Lung (tissue), 16 donors: Measurements from ENCODE around the gene MRPL2. TPM values are rescaled to one million over a fixed set of nuclear protein-coding genes. Genes with fewer than 3 reads are reported as not detected.

Experiments
- ATAC-seq: fragments of 200-7000 bp; cut with Tn5 transposase; one replicate; pipeline ENCODE4 v1.9.1; 2020; ENCODE audit warnings: moderate number of reproducible peaks; ENCODE audit not compliant: insufficient read depth, low FRiP score
- DNase-seq, 3 donors: peaks; one replicate each; pipeline ENCODE4 v3.0.0-alpha.2; 2013 to 2017
- H3K27ac ChIP-seq, 2 donors: one replicate each; pipeline ENCODE4 v1.5.1; 2013; ENCODE audit warnings: mild to moderate bottlenecking in 2 of 2, moderate library complexity in 2 of 2, control low read depth in 1 of 2, inconsistent platforms in 1 of 2, low read depth in 1 of 2, low read length in 1 of 2
- H3K27me3 ChIP-seq, 3 donors: one replicate each; pipeline ENCODE4 v1.5.1; 2013; ENCODE audit warnings: low read length in 2 of 3; ENCODE audit not compliant: control insufficient read depth in 3 of 3, insufficient read depth in 3 of 3
- H3K36me3 ChIP-seq, 4 donors: one replicate each; pipeline ENCODE4 v1.5.1; 2013; ENCODE audit warnings: low read length in 4 of 4, mild to moderate bottlenecking in 1 of 4, moderate library complexity in 1 of 4; ENCODE audit not compliant: control insufficient read depth in 4 of 4, insufficient read depth in 4 of 4
- H3K4me1 ChIP-seq, 5 donors: one replicate each; pipeline ENCODE4 v1.5.1; 2013; ENCODE audit warnings: low read length in 5 of 5, mild to moderate bottlenecking in 2 of 5, moderate library complexity in 1 of 5; ENCODE audit not compliant: control insufficient read depth in 5 of 5, insufficient read depth in 5 of 5
- H3K4me3 ChIP-seq: one replicate; pipeline ENCODE4 v1.5.1; 2013; ENCODE audit warnings: mild to moderate bottlenecking, control low read depth, moderate library complexity
- H3K9ac ChIP-seq, 2 donors: one replicate each; pipeline ENCODE4 v1.5.1; 2013; ENCODE audit warnings: low read length in 2 of 2, control low read depth in 1 of 2; ENCODE audit not compliant: insufficient read depth in 1 of 2
- H3K9me3 ChIP-seq, 4 donors: one replicate each; pipeline ENCODE4 v1.5.1; 2013; ENCODE audit warnings: low read length in 3 of 4, mild to moderate bottlenecking in 1 of 4, moderate library complexity in 1 of 4; ENCODE audit not compliant: control insufficient read depth in 4 of 4, insufficient read depth in 3 of 4
- WGBS, 2 donors: extraction: QIAGEN DNeasy Blood & Tissue Kit; methylation state at CpG; one replicate each; pipeline ENCODE4 v1.1.7; 2013; 5-methylcytosine and 5-hydroxymethylcytosine counted together
- long read RNA-seq, 5 donors: transcript quantifications; one replicate each; lab custom pipeline, GENCODE V29; 2026
- polyA plus RNA-seq, 2 donors: library from polyadenylated mRNA; stranded (reverse); fragments of 200-250 nt; gene quantifications; one replicate each; pipeline ENCODE4 v1.2.1, GENCODE V29; 2013
- total RNA-seq, 2 donors: library from RNA; depleted of rRNA in 1 of 2; stranded (reverse); fragments of >200 nt in 1 of 2; gene quantifications; one replicate each; pipeline ENCODE4 v1.2.1, GENCODE V29; 2014 to 2021
- TF ChIP-seq, protein P1 (sequence below): IDR thresholded peaks from 2 replicates; pipeline ENCODE4 v1.5.1; 2012; ENCODE audit warnings: mild to moderate bottlenecking; ENCODE audit errors: control extremely low read depth, extremely low read depth
- donor health status: control.
- donor health status: control.
- donor health status: Bipolar disorder and iron deficiency.
- donor health status: healthy.
- donor health status: DM: yes; HTN: yes; CAD: no.

Gene MRPL2
- total RNA-seq (10 to 100 TPM; 11.5 to 44.5 TPM), polyA plus RNA-seq (10 to 100 TPM; 47.8 to 84.0 TPM)
- long read RNA-seq, donor 1, transcript MRPL2-202 (7 exons, 1,588 nt): major isoform, 10 of 30 reads
- long read RNA-seq, donor 1, transcript MRPL2-203 (2 exons, 689 nt): minor isoform, 5 of 30 reads
- long read RNA-seq, donor 1, partial matches to known transcripts: 5 of 30 reads
- long read RNA-seq, donor 1, other reads (novel, unspliced or antisense): 0 of 30 reads
- long read RNA-seq, donor 2, transcript MRPL2-203 (2 exons, 689 nt): major isoform, 5 of 14 reads
- long read RNA-seq, donor 2, partial matches to known transcripts: 0 of 14 reads
- long read RNA-seq, donor 2, other reads (novel, unspliced or antisense): 0 of 14 reads
- long read RNA-seq, donor 3, transcript MRPL2-203 (2 exons, 689 nt): major isoform, 5 of 22 reads
- long read RNA-seq, donor 3, partial matches to known transcripts: 5 of 22 reads
- long read RNA-seq, donor 3, other reads (novel, unspliced or antisense): 0 of 22 reads
- long read RNA-seq, donor 4, transcript MRPL2-206 (2 exons, 428 nt): major isoform, 5 of 13 reads
- long read RNA-seq, donor 4, transcript MRPL2-203 (2 exons, 689 nt): major isoform, 5 of 13 reads
- long read RNA-seq, donor 4, partial matches to known transcripts: 0 of 13 reads
- long read RNA-seq, donor 4, other reads (novel, unspliced or antisense): 0 of 13 reads
- long read RNA-seq, donor 5, transcript MRPL2-203 (2 exons, 689 nt): major isoform, 10 of 31 reads
- long read RNA-seq, donor 5, transcript MRPL2-202 (7 exons, 1,588 nt): minor isoform, 9 of 31 reads
- long read RNA-seq, donor 5, transcript MRPL2-208 (3 exons, 570 nt): minor isoform, 5 of 31 reads
- long read RNA-seq, donor 5, partial matches to known transcripts: 5 of 31 reads
- long read RNA-seq, donor 5, other reads (novel, unspliced or antisense): 0 of 31 reads

DNA sequence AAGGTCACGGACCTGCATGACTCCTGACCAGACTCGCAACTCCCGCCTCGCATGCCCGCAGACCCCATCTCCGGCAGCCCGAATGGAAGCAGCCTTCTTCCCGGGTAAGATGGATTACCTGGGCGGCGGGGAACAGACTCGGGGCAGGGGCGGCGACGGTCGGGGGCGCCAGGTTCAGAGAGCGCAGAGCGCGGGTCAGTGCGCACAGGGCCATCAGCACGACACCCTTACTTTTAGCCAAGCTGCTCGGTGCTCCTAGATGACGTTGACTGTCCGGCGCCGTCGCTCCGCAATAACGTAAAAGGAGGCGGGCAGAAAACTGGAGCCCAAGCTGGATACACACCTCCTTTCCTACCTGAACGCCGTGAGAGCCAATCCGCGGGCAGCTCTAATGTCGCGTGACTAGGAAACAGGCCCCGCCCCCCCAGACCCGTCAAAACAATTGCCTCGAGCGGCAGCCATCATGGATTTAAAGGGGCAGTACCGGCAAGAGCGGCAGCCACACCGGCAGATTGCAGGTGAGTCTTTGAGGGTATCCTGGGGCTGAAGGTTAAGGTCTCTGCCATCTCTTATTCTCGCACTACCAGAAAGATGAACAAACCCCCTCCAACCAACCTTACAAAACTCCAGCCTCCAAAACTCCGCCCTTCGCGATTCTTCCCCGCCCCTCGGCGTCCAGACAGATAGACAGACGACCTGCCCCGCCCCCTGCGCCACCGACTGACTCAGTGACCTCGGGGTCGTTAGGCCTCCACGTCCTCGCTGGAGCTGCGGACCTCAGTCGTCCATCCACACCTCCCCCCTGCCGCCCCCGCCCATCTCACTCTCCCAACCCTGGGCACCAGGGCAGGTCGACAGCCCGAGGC, at the start of gene MRPL2, which contains the start of gene KLC4:
Gene MRPL2, minus strand, starts transcription at position 267 of the 866 bp plus-strand sequence. Its CDS starts 53 bp downstream, at position 214.
Gene KLC4, plus strand, starts transcription at position 464 of the 866 bp plus-strand sequence. CDS start 1,705 bp downstream, outside the sequence.
- Histone ChIP-seq H3K27me3 (no peaks in the 10 kb centered on the region), H3K4me3 (peak within 1 kb of the TSS; percentile 75), H3K9me3 (no peaks in the 10 kb centered on the region), H3K27ac (peak within 1 kb of the TSS; percentile 90 to 95), H3K4me1 (peaks cover 4 to 20% (median 12%) of the 10 kb centered on the region in 5 donors), H3K36me3 (peaks cover 0 to 25% (median 18%) of the 10 kb centered on the region in 4 donors), H3K9ac (peak within 1 kb of the TSS; percentile 77 to 98)
- DNase-seq: peak; percentile 99
- 0% methylated on average over 64 of the region's 64 CpGs for WGBS, 2 donors
- peak; percentile 97 for ATAC-seq
- TF ChIP-seq, protein P1, sequence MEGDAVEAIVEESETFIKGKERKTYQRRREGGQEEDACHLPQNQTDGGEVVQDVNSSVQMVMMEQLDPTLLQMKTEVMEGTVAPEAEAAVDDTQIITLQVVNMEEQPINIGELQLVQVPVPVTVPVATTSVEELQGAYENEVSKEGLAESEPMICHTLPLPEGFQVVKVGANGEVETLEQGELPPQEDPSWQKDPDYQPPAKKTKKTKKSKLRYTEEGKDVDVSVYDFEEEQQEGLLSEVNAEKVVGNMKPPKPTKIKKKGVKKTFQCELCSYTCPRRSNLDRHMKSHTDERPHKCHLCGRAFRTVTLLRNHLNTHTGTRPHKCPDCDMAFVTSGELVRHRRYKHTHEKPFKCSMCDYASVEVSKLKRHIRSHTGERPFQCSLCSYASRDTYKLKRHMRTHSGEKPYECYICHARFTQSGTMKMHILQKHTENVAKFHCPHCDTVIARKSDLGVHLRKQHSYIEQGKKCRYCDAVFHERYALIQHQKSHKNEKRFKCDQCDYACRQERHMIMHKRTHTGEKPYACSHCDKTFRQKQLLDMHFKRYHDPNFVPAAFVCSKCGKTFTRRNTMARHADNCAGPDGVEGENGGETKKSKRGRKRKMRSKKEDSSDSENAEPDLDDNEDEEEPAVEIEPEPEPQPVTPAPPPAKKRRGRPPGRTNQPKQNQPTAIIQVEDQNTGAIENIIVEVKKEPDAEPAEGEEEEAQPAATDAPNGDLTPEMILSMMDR: no peak

DNA sequence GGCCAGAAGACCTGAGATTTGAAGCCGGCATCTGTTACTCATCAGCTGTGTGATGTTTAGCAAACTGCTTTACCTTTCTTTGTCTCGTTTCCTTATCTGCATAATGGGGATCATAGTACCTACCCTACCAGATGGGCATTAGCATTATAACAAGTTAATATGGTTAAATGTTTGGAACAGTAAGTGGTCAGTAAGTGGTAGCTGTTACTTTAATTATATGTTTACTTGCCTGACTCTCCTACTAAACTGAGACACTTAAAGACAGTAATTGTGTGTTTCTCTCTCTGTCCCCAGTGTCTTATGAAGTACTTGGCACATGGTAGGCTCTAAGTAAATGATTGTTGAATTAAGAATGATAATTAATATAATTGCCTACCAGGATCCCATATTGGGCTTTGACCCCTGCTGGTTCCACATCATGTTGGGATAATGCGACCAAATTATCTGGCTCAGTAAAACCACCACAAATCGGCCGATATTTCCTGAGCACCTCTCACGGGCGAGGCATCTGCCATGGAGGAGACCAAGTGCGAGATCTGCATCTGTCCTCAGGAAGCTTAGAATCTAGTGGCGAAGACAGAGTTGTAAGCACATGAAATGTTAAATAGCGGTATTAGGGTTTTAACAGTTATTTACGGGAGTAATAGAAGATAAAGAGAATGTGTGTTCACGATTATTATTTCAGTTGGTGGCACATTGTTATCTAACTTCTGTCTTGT, 48.3 kb upstream of the MRPL2 start:
- TF ChIP-seq, protein P1: no peak
- H3K27ac ChIP-seq: no peak overlapping the region
- ATAC-seq: no peak
- WGBS, 2 donors: 94 to 96% methylated on average over 12 of the region's 12 CpGs
- H3K9me3 ChIP-seq: no peaks in the 10 kb centered on the region
- no peak overlapping the region for H3K9ac ChIP-seq
- no peak for DNase-seq
- peaks cover 0 to 6% (median 2%) of the 10 kb centered on the region in 4 donors for H3K36me3 ChIP-seq
- peaks cover 0 to 8% (median 0%) of the 10 kb centered on the region in 5 donors for H3K4me1 ChIP-seq
- no peak overlapping the region for H3K4me3 ChIP-seq
- H3K27me3 ChIP-seq: no peaks in the 10 kb centered on the region

DNA sequence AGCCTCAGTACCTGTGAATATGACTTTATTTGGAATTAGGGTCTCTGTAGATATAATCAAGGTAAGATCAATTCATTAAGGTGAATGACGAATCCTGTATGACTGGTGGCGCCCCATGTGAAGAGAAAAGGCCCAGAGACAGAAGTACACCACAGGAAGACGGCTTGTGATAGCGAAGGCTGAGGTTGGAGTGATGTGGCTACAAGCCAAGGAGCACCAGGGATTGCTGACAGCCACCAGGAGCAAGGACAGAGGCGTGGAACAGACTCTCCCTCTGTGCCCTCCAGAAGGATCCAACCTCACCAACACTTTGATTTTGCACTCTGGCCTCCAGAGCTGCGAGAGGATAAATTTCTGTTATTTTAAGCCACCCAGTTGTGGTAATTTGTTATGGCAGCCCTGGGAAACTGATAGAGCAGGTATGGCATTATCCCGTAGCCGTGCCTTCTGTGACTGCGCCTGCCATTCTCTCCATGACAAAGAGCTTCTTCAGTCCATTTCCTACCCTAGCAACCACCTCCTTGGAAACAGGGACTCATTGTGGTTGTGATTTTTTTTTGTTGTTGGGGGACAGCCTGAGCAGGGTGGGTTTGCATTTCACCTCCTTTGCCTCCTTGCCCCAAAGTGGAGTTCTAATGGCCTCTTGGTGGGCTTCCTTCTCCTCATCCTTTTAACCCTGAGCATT, 46.4 kb upstream of the MRPL2 start:
- ATAC-seq (no peak), DNase-seq (no peak)
- Histone ChIP-seq H3K9ac (no peak overlapping the region), H3K27me3 (no peaks in the 10 kb centered on the region), H3K36me3 (peaks cover 0 to 6% (median 2%) of the 10 kb centered on the region in 4 donors), H3K9me3 (no peaks in the 10 kb centered on the region), H3K4me3 (no peak overlapping the region), H3K27ac (no peak overlapping the region), H3K4me1 (peaks cover 0 to 4% (median 0%) of the 10 kb centered on the region in 5 donors)
- WGBS, 2 donors: 88 to 90% methylated on average over 9 of the region's 9 CpGs
- TF ChIP-seq, protein P1: no peak
